Mesenchymal stem cell (in vitro differentiated cells and primary cell): Measurements from ENCODE around the gene IKZF3.

Experiments used
- DNase-seq: peaks from one replicate; pipeline ENCODE4 v3.0.0-alpha.2; 2013
- H2AFZ ChIP-seq: one replicate; pipeline ENCODE4 v1.6.1; 2013; ENCODE audit warnings: low read depth, mild to moderate bottlenecking, control low read depth, inconsistent platforms, low read length, moderate library complexity
- H2AK5ac ChIP-seq: 2 replicates; pipeline ENCODE4 v1.6.1; 2013; ENCODE audit warnings: low read length, moderate library complexity, mild to moderate bottlenecking, inconsistent platforms; ENCODE audit not compliant: severe bottlenecking
- H2BK120ac ChIP-seq: one replicate; pipeline ENCODE4 v1.6.1; 2013; ENCODE audit warnings: low read depth, mild to moderate bottlenecking, inconsistent platforms, low read length, moderate library complexity
- H2BK12ac ChIP-seq, 2 experiments: one replicate each; pipeline ENCODE4 v1.6.1; 2013; ENCODE audit warnings: inconsistent platforms in 2 of 2, low read length in 2 of 2, mild to moderate bottlenecking in 2 of 2, moderate library complexity in 2 of 2, control low read depth in 1 of 2
- H2BK15ac ChIP-seq: one replicate; pipeline ENCODE4 v1.6.1; 2013; ENCODE audit warnings: mild to moderate bottlenecking, low read depth, inconsistent platforms; ENCODE audit not compliant: poor library complexity, severe bottlenecking
- H2BK5ac ChIP-seq: 2 replicates; pipeline ENCODE4 v1.6.1; 2013; ENCODE audit warnings: low read depth, mild to moderate bottlenecking, low read length, control low read depth, inconsistent platforms; ENCODE audit not compliant: poor library complexity, severe bottlenecking
- H3K14ac ChIP-seq, 2 experiments: one replicate each; pipeline ENCODE4 v1.6.1; 2013; ENCODE audit warnings: inconsistent platforms in 2 of 2, low read length in 2 of 2, control low read depth in 1 of 2, mild to moderate bottlenecking in 1 of 2, moderate library complexity in 1 of 2
- H3K18ac ChIP-seq, 2 experiments: one replicate each; pipeline ENCODE4 v1.6.1; 2013; ENCODE audit warnings: inconsistent platforms in 2 of 2, low read length in 2 of 2, control low read depth in 1 of 2, low read depth in 1 of 2, mild to moderate bottlenecking in 1 of 2
- H3K23ac ChIP-seq, 2 experiments: one replicate each; pipeline ENCODE4 v1.6.1; 2013; ENCODE audit warnings: inconsistent platforms in 2 of 2, low read length in 2 of 2, mild to moderate bottlenecking in 2 of 2, moderate library complexity in 2 of 2, control low read depth in 1 of 2
- H3K27ac ChIP-seq: 2 replicates; pipeline ENCODE4 v1.5.1; 2013; ENCODE audit warnings: mild to moderate bottlenecking, moderate library complexity, low read length, control low read depth, inconsistent platforms; ENCODE audit not compliant: poor library complexity, severe bottlenecking
- H3K27me3 ChIP-seq, 2 experiments: 2 replicates each; pipeline versions ENCODE4 v1.6.1 to v1.7.0; 2013; ENCODE audit warnings: low read length in 2 of 2, mild to moderate bottlenecking in 2 of 2, moderate library complexity in 2 of 2, control low read depth in 1 of 2, inconsistent platforms in 1 of 2; ENCODE audit not compliant: control insufficient read depth in 1 of 2, insufficient read depth in 1 of 2
- H3K36me3 ChIP-seq, 2 experiments: 2 replicates each; pipeline versions ENCODE4 v1.6.1 to v1.7.0; 2013; ENCODE audit warnings: low read length in 2 of 2, control low read depth in 1 of 2, inconsistent platforms in 1 of 2, low read depth in 1 of 2, mild to moderate bottlenecking in 1 of 2; ENCODE audit not compliant: insufficient read depth in 2 of 2, control insufficient read depth in 1 of 2
- H3K4ac ChIP-seq, 2 experiments: one replicate each; pipeline ENCODE4 v1.6.1; 2013; ENCODE audit warnings: inconsistent platforms in 2 of 2, low read length in 2 of 2, mild to moderate bottlenecking in 2 of 2, moderate library complexity in 2 of 2, control low read depth in 1 of 2, low read depth in 1 of 2
- H3K4me1 ChIP-seq: 2 replicates; pipeline ENCODE4 v1.6.1; 2013; ENCODE audit warnings: low read depth, low read length, control low read depth; ENCODE audit not compliant: control insufficient read depth, insufficient read depth
- H3K4me2 ChIP-seq: 2 replicates; pipeline ENCODE4 v1.6.1; 2013; ENCODE audit warnings: low read length, mild to moderate bottlenecking, inconsistent platforms; ENCODE audit not compliant: poor library complexity, severe bottlenecking
- H3K4me3 ChIP-seq, 2 experiments: 2 replicates each; pipeline versions ENCODE4 v1.5.1 to v1.7.0; 2013; ENCODE audit warnings: low read length in 2 of 2, mild to moderate bottlenecking in 2 of 2, control low read depth in 1 of 2, low read depth in 1 of 2; ENCODE audit not compliant: insufficient read depth in 1 of 2
- H3K79me1 ChIP-seq: replicated peaks from 2 replicates; pipeline ENCODE4 v1.6.1; 2013; ENCODE audit warnings: mild to moderate bottlenecking, control low read depth, low read length, inconsistent platforms; ENCODE audit not compliant: poor library complexity, severe bottlenecking
- H3K9ac ChIP-seq: 2 replicates; pipeline ENCODE4 v1.7.0; 2013; ENCODE audit warnings: mild to moderate bottlenecking, low read length, moderate library complexity
- H3K9me3 ChIP-seq: 2 replicates; pipeline ENCODE4 v1.7.0; 2013; ENCODE audit warnings: mild to moderate bottlenecking, low read length; ENCODE audit not compliant: control insufficient read depth
- H4K8ac ChIP-seq: one replicate; pipeline ENCODE4 v1.6.1; 2013; ENCODE audit warnings: inconsistent platforms, mild to moderate bottlenecking, low read length, moderate library complexity
- H4K91ac ChIP-seq: one replicate; pipeline ENCODE4 v1.6.1; 2013; ENCODE audit warnings: mild to moderate bottlenecking, low read length, inconsistent platforms
- WGBS: methylation state at CpG from one replicate; pipeline ENCODE4 v1.1.7; 2013; ENCODE audit warnings: mixed read lengths; 5-methylcytosine and 5-hydroxymethylcytosine counted together

Gene IKZF3

DNA sequence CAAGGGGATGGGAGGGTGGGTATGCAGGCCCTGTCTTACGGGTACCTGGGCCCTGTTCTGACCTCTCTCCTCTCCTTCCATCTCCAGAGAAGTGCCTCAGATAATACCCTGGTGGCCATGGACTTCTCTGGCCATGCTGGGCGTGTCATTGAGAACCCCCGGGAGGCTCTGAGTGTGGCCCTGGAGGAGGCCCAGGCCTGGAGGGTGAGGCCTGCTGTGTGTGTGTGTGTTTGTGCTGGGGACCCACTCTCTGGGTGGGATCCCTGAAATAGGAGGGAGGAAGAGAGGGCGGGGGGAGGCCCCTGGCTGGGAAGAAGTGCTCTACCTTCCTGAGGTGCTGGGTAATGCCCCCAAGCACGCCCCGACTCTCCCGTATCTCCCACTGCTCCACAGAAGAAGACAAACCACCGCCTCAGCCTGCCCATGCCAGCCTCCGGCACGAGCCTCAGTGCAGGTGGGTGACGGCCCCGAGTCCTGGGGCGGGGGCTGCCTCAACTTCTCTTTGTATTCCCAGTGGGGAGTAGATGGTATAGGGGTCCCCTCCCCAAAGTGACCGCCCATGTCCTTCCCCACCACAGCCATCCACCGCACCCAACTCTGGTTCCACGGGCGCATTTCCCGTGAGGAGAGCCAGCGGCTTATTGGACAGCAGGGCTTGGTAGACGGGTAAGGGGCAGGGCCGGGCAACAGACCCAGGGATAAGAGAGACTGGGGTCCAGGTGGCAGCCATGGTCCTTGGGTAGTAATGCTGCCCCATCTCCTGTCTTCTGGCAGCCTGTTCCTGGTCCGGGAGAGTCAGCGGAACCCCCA lies 118.6 kb downstream of the IKZF3 start:
- H3K9ac ChIP-seq: no peak overlapping the region
- H3K27ac ChIP-seq: no peak overlapping the region
- DNase-seq: no peak
- H4K91ac ChIP-seq: no peak overlapping the region
- H3K4me3 ChIP-seq: no peak overlapping the region
- H2AK5ac ChIP-seq: no peak overlapping the region
- no peak overlapping the region for H3K18ac ChIP-seq
- H3K27me3 ChIP-seq: peaks cover 0 to 6% of the 10 kb centered on the region in 2 experiments
- H3K36me3 ChIP-seq: peaks cover 0 to 60% of the 10 kb centered on the region in 2 experiments
- no peak overlapping the region for H2BK12ac ChIP-seq
- H3K14ac ChIP-seq: no peak overlapping the region
- H4K8ac ChIP-seq: no peak overlapping the region
- H2BK15ac ChIP-seq: no peak overlapping the region
- no peak overlapping the region for H3K23ac ChIP-seq
- H3K9me3 ChIP-seq: no peaks in the 10 kb centered on the region
- H2BK5ac ChIP-seq: no peak overlapping the region
- no peak overlapping the region for H3K4ac ChIP-seq
- 93% methylated on average over 15 of the region's 23 CpGs for WGBS
- peaks cover 18% of the 10 kb centered on the region for H3K79me1 ChIP-seq
- peaks cover 16% of the 10 kb centered on the region for H3K4me1 ChIP-seq
- no peak overlapping the region for H3K4me2 ChIP-seq
- no peak overlapping the region for H2AFZ ChIP-seq
- H2BK120ac ChIP-seq: no peak overlapping the region

DNA sequence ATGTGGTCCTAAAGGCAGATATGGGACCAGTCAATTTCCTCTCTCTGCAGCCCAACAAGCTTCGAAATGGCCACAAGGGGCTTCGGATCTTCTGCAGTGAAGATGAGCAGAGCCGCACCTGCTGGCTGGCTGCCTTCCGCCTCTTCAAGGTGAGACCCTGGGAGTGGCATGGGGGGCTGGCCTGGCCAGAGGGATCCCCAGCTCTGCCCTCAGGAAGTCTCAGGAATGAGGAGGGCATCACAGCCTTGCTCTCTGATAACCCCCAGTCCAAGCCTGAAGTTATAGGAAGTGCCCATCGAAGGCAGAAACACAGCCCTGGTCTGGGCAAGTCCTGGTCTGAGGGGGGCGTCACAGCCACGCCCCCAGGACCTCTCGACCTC lies 119.3 kb downstream of the IKZF3 start:
- no peak overlapping the region for H3K4ac ChIP-seq
- no peak overlapping the region for H3K4me3 ChIP-seq
- H3K9ac ChIP-seq: no peak overlapping the region
- H3K27ac ChIP-seq: no peak overlapping the region
- H3K79me1 ChIP-seq: peaks cover 18% of the 10 kb centered on the region
- H3K27me3 ChIP-seq: peaks cover 0 to 6% of the 10 kb centered on the region in 2 experiments
- H4K8ac ChIP-seq: no peak overlapping the region
- no peak overlapping the region for H4K91ac ChIP-seq
- WGBS: 76% methylated on average over 8 of the region's 8 CpGs
- H2BK15ac ChIP-seq: no peak overlapping the region
- no peak overlapping the region for H2BK5ac ChIP-seq
- no peak overlapping the region for H3K4me2 ChIP-seq
- H3K9me3 ChIP-seq: no peaks in the 10 kb centered on the region
- H3K18ac ChIP-seq: no peak overlapping the region
- H2BK12ac ChIP-seq: no peak overlapping the region
- H3K14ac ChIP-seq: no peak overlapping the region
- no peak overlapping the region for H2AFZ ChIP-seq
- no peak overlapping the region for H2BK120ac ChIP-seq
- no peak overlapping the region for H3K23ac ChIP-seq
- no peak overlapping the region for H2AK5ac ChIP-seq
- H3K4me1 ChIP-seq: peaks cover 17% of the 10 kb centered on the region
- DNase-seq: no peak
- peaks cover 0 to 60% of the 10 kb centered on the region in 2 experiments for H3K36me3 ChIP-seq

DNA sequence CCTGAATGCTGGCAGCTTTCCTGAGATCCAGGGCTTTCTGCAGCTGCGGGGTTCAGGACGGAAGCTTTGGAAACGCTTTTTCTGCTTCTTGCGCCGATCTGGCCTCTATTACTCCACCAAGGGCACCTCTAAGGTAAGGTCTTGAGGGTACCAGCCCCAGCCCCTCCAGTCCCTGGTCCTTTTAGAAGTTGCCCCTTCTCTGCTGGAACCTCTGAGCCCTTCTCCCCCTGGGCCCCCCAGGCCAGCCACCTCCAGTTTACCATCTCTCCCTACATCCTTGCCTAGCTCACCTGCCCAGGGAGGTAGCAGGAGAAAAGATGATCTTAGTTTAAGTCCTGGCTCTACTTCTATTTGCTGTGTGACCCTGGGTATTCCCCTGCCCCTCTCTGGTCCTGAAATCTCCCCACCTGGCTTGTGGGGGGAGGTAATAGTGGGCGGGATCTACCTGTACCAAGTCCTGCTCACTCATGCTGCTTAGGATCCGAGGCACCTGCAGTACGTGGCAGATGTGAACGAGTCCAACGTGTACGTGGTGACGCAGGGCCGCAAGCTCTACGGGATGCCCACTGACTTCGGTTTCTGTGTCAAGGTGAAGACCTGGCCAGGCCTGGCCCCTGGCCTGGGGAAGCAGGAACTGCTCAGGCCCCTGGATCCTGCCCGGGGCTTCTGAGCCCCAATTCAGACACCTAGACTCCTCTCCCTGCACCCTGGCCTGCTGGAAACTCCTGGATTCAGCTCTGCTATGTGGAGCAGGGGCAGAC lies 119.9 kb downstream of the IKZF3 start:
- H3K36me3 ChIP-seq: peaks cover 0 to 60% of the 10 kb centered on the region in 2 experiments
- no peak overlapping the region for H3K4ac ChIP-seq
- 89% methylated on average over 16 of the region's 16 CpGs for WGBS
- H2BK12ac ChIP-seq: no peak overlapping the region
- H3K9ac ChIP-seq: no peak overlapping the region
- H3K27me3 ChIP-seq: peaks cover 0 to 8% of the 10 kb centered on the region in 2 experiments
- H3K4me2 ChIP-seq: no peak overlapping the region
- H2BK5ac ChIP-seq: no peak overlapping the region
- peaks cover 22% of the 10 kb centered on the region for H3K4me1 ChIP-seq
- H3K4me3 ChIP-seq: no peak overlapping the region
- DNase-seq: no peak
- H2BK15ac ChIP-seq: no peak overlapping the region
- H4K91ac ChIP-seq: peak overlapping the region; percentile 10
- H2AK5ac ChIP-seq: no peak overlapping the region
- peaks cover 18% of the 10 kb centered on the region for H3K79me1 ChIP-seq
- H3K27ac ChIP-seq: no peak overlapping the region
- H3K14ac ChIP-seq: no peak overlapping the region
- no peak overlapping the region for H4K8ac ChIP-seq
- no peak overlapping the region for H2AFZ ChIP-seq
- no peaks in the 10 kb centered on the region for H3K9me3 ChIP-seq
- no peak overlapping the region for H2BK120ac ChIP-seq
- no peak overlapping the region for H3K18ac ChIP-seq
- no peak overlapping the region for H3K23ac ChIP-seq

DNA sequence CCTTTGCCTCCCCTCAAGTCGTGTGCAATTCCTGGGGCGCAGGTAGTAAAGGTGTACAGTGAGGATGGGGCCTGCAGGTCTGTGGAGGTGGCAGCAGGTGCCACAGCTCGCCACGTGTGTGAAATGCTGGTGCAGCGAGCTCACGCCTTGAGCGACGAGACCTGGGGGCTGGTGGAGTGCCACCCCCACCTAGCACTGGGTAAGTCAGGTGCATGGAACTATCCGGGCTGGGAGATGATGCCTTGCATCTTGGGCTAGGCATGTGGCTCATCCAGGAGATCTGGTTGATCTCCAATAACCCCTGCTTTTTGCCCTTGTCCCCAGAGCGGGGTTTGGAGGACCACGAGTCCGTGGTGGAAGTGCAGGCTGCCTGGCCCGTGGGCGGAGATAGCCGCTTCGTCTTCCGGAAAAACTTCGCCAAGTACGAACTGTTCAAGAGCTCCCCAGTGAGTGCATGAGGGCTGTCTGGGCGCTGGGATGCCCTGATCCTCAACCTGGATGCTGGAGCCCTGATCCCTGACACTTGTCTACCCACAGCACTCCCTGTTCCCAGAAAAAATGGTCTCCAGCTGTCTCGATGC lies 121.2 kb downstream of the IKZF3 start:
- H3K79me1 ChIP-seq: peaks cover 20% of the 10 kb centered on the region
- H2AK5ac ChIP-seq: peak overlapping the region; percentile 34
- H3K27me3 ChIP-seq: peaks cover 0 to 8% of the 10 kb centered on the region in 2 experiments
- no peak overlapping the region for H2BK5ac ChIP-seq
- H2AFZ ChIP-seq: no peak overlapping the region
- H4K8ac ChIP-seq: no peak overlapping the region
- H3K36me3 ChIP-seq: peaks cover 0 to 60% of the 10 kb centered on the region in 2 experiments
- H3K9me3 ChIP-seq: no peaks in the 10 kb centered on the region
- H3K4ac ChIP-seq: no peak overlapping the region
- H3K4me3 ChIP-seq: no peak overlapping the region
- H3K23ac ChIP-seq: no peak overlapping the region
- no peak overlapping the region for H2BK12ac ChIP-seq
- no peak overlapping the region for H3K14ac ChIP-seq
- WGBS: 88% methylated on average over 21 of the region's 21 CpGs
- no peak overlapping the region for H4K91ac ChIP-seq
- H3K18ac ChIP-seq: no peak overlapping the region
- DNase-seq: no peak
- H2BK15ac ChIP-seq: no peak overlapping the region
- no peak overlapping the region for H2BK120ac ChIP-seq
- no peak overlapping the region for H3K9ac ChIP-seq
- H3K4me2 ChIP-seq: no peak overlapping the region
- peaks cover 25% of the 10 kb centered on the region for H3K4me1 ChIP-seq
- no peak overlapping the region for H3K27ac ChIP-seq
